H7 (cell line): Measurements from ENCODE around the gene RTL1. TPM values are rescaled to one million over a fixed set of nuclear protein-coding genes. Genes with fewer than 3 reads are reported as not detected.

Experiments
- DNase-seq: peaks from one replicate; pipeline ENCODE4 v3.0.0; 2012
- H3K27me3 ChIP-seq: 2 replicates; pipeline ENCODE4 v1.6.0; 2011; ENCODE audit warnings: mild to moderate bottlenecking, low read length; ENCODE audit not compliant: control insufficient read depth, insufficient read depth
- H3K36me3 ChIP-seq: replicated peaks from 2 replicates; pipeline ENCODE4 v1.5.1; 2011; ENCODE audit warnings: low read length; ENCODE audit not compliant: control insufficient read depth, insufficient read depth
- H3K4me3 ChIP-seq: 2 replicates; pipeline ENCODE4 v1.5.1; 2011; ENCODE audit warnings: low read depth, mild to moderate bottlenecking, control low read depth, low read length, moderate library complexity; ENCODE audit not compliant: insufficient read depth
- total RNA-seq: library from RNA; depleted of rRNA; stranded (reverse); fragments of >200 nt; shearing (Covaris generic); gene quantifications from 2 replicates; pipeline ENCODE4 v1.2.3, GENCODE V29; 2014; rRNA removed

Gene RTL1
- total RNA-seq, 1 experiment from 2014 or later = not detected

DNA sequence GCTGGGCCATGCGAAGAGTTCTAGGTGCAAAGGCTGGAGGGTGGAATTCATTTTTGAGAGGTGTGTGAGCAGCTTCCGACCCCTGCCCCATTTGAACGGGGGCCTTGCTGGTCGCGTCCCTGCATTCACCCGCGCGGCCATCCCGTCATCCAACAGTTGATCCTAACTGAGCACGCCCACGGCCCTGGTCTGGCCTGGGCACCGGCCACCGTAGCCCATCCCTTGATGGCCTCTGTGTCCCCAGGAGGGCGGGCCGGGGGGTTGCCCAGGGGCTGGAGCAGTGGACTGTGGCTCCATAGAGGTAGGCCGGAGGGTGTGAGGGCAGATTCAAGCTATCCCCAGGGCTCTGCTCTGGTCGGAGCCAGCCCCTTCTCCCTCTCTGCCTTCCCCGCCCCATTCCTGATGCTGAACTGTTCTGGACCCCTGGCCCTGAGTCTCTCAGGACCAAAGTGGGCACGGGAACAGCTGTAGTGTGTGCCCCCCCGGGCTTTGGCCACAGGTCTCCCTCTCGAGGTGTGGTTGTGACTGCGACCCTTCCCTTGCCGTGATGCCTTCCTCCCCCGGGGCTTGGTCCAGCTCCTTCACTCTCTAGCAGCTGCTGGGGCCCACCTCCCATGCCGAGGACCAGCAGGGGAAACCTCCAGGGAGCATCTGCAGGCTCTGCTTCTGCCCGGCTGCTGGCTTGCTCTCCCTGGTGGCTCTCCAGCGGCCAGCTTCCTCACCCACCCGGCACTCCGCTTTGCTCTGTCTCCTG is 68.6 kb downstream of the RTL1 start:
- no peak for DNase-seq
- Histone ChIP-seq H3K4me3 (no peak overlapping the region), H3K27me3 (no peaks in the 10 kb centered on the region), H3K36me3 (no peaks in the 10 kb centered on the region)

DNA sequence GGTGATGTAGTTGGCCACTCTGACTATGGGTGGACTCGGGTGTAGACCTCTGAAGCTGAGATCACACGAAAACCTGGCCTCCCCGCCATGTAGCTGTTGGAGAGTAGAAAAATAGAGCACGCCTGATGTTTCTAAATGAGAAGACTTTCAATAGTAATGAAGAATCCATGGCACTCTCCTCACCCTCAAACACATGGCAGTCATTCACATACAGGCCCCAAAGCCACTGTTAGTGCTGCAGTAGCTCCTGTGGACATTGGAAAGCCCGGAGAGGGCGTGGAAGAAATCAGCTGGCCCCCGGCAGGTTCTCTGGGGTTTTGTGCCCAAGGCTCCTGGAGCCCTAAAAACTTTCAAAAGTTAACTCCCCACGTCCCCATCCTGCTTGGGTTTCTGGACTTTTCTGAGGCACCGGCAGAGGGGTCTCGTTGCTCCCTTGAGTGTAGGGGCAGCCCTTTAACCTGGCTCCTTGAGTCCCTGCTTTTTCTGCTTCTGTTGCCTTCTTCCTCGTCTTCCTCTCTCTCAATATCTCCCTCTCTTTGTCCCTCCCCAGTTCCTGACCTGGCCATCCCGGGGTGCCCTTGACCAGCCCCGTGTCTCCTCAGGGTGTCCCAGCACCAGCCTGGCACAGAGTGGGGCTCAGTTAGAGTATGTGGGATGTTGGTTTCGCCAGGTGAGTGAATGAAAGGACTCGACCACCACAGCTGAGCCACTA is 69.3 kb downstream of the RTL1 start:
- Histone ChIP-seq H3K4me3 (no peak overlapping the region), H3K27me3 (no peaks in the 10 kb centered on the region), H3K36me3 (no peaks in the 10 kb centered on the region)
- no peak for DNase-seq

DNA sequence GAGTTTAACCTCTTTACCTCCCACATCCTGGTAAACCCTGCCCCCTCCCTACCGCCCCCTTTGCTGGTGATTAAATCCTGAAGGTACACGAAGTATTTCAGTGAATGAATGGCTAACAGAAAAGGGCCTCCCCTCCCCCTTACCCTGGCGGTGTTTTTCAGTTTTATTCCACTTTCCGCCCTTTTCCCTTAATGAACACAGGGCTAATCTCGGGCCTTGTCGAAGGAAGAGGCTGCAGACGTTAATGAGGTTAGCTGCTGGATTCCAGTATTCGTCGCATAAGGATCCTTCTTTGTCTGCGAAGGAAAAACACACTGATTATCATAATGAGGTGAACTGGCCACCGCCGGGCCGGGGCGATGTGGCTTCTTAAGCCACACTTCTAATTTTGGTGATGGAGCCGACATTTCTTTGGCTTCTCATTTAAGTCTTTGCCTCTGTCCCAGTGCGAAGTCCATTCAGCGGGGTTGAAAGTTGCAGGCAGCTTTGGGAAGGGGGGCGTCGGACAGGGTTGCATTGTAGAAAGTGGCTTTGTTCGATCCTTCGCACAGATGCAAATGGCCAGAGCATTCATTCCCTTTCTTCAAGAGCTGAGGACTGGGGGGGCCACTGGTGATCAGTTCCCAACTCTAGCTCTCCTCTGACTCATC is 71.1 kb downstream of the RTL1 start:
- no peak overlapping the region for H3K4me3 ChIP-seq
- H3K27me3 ChIP-seq = no peaks in the 10 kb centered on the region
- peak; percentile 66 for DNase-seq
- H3K36me3 ChIP-seq = no peaks in the 10 kb centered on the region

DNA sequence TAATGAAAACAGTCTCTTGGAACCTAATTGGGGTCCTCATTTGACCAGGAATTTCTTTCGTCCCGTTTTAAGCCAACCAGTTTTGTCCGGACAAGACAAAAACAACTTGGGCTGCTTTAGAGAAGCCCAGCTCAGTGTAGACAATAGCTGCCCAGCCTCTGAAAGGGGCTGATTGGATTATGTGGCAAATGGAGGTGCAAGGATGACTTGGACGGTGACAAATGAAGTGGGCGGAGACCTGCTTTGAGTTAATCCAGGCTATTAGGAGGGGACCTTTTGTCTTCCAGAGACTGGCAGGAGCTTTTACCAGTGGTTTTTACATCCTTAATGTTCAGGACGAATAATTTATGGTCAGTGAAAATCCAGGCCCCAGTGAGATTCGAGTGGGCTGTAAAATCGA is 72.8 kb downstream of the RTL1 start:
- DNase-seq = no peak
- Histone ChIP-seq H3K4me3 (no peak overlapping the region), H3K36me3 (no peaks in the 10 kb centered on the region), H3K27me3 (no peaks in the 10 kb centered on the region)

Other genes with a start within 250 kb of the RTL1 start
- gene DLK1, start 176.8 kb downstream of the RTL1 start, total RNA-seq = 0.37 and 1.5 TPM in 2 replicates
- 0.04 and 0.31 TPM in 2 replicates for gene MEG3, start 77.6 kb downstream of the RTL1 start, total RNA-seq